GM13976 (cell line): ENCODE measurements around the gene USP28.
A peak's percentile ranks its signal among the peaks of the same experiment; 100 is the strongest.
"Not testable (repeated sequence)": the region's sequence is repeated elsewhere in the genome, so short reads cannot be mapped to it uniquely, and the experiment has no call there.

Source experiments
- DNase-seq: peaks from one replicate; pipeline ENCODE4 v3.0.0; 2012; ENCODE audit warnings: low spot score
- in situ Hi-C: fragments of 300-500 bp; cut with MboI; formaldehyde crosslinking; loops from one replicate; pipeline ENCODE4 v1.12.0; 2022; ENCODE audit warnings: low sequenced_read_pairs, mixed read lengths, inconsistent platforms; ENCODE audit not compliant: unreplicated experiment
- TF ChIP-seq, protein P1 (sequence below): IDR thresholded peaks from 2 replicates; pipeline ENCODE4 v1.5.1; 2012; ENCODE audit warnings: borderline replicate concordance, mild to moderate bottlenecking; ENCODE audit not compliant: insufficient read depth; ENCODE audit errors: extremely low read depth, missing control alignments, control extremely low read depth

Gene USP28

DNA sequence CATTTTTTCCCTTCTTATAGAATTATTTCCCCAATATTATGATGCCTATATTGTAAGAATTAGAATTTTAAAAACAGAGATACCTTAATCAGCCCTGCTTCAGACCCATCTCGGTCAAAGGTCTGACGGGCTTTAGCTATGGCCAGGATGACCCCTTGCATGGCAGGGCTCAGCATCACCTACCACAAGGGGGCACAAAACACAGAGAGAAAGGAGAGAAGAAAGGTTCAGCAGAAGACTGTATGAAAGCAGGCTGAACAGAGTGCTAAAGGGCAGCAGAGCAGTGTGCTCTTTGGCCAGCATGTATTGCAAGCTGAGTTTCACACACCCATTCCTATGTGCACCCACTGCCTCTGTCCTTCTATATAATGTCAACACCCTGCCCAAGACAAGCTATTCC is 69.0 kb downstream of the USP28 start:
- DNase-seq = peak; percentile 45
- in situ Hi-C loops = no loop called here
- TF ChIP-seq, protein P1, sequence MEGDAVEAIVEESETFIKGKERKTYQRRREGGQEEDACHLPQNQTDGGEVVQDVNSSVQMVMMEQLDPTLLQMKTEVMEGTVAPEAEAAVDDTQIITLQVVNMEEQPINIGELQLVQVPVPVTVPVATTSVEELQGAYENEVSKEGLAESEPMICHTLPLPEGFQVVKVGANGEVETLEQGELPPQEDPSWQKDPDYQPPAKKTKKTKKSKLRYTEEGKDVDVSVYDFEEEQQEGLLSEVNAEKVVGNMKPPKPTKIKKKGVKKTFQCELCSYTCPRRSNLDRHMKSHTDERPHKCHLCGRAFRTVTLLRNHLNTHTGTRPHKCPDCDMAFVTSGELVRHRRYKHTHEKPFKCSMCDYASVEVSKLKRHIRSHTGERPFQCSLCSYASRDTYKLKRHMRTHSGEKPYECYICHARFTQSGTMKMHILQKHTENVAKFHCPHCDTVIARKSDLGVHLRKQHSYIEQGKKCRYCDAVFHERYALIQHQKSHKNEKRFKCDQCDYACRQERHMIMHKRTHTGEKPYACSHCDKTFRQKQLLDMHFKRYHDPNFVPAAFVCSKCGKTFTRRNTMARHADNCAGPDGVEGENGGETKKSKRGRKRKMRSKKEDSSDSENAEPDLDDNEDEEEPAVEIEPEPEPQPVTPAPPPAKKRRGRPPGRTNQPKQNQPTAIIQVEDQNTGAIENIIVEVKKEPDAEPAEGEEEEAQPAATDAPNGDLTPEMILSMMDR = peak; percentile 60

DNA sequence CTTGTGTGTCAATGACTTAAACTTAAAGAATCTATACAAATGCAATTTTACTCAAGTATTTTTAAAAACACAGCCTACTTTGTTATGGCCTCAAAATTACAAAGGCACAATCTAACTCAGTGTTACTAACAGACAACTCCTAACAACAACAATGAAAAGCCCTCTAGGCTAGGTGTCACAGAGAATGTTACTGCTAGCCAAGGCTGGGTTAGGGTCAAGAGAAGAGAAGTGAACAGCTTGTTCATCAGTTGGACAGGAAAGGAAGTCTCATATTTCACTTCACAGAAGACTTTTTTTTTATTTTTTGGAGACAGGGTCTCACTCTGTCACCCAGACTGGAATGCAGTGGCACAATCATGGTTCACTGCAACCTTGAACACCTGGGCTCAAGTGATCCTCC is 69.7 kb downstream of the USP28 start:
- in situ Hi-C loops = no loop called here
- DNase-seq = no peak
- TF ChIP-seq, protein P1 = no peak

DNA sequence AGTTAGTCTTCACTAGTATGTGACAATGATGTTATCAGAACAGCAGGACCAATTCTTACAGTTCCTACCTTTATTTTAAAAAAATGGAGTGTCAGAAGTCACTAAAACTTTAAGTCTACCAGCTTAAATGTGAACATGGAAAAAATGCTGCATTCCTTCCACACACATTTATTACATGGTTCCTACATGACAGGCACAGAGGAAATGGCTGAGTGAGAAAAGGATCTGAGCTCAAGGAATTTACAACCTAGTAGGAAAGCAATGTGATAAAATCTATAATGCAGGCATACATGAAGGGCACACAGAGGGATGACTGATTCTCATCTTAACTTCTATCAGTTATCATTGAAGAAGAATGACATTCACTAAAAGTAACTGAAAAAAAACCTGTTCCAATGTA is 72.8 kb downstream of the USP28 start:
- in situ Hi-C loops = no loop called here
- TF ChIP-seq, protein P1 = no peak
- no peak for DNase-seq

DNA sequence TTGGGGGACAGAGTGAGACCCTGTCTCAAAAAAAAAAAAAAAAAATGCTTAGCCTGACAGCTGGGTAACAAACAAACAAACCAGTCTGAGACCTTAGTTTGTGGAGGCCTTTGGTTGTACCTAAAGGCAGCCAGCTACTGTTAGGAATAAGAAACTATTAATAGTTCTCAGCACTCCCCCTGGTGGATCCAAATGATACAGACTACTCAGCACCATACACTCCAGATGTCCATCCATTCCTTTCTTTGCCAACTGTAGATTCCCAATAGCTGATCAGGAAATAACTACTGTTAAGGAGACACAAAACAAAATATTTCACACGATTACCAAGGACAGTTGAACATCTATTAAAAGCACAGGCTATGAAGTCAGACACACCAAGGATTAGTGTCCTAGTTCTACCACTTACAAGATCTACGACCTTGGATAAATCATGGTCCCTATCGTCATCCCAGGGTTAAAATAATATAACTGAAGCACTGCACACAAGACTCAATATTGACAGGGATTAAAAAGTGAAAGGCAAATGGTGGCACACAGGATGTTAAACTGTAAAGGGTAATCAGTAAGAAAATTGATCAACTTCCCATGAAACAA is 78.6 kb downstream of the USP28 start:
- in situ Hi-C loops = no loop called here
- peak; percentile 54 for DNase-seq
- TF ChIP-seq, protein P1 = peak; percentile 37

DNA sequence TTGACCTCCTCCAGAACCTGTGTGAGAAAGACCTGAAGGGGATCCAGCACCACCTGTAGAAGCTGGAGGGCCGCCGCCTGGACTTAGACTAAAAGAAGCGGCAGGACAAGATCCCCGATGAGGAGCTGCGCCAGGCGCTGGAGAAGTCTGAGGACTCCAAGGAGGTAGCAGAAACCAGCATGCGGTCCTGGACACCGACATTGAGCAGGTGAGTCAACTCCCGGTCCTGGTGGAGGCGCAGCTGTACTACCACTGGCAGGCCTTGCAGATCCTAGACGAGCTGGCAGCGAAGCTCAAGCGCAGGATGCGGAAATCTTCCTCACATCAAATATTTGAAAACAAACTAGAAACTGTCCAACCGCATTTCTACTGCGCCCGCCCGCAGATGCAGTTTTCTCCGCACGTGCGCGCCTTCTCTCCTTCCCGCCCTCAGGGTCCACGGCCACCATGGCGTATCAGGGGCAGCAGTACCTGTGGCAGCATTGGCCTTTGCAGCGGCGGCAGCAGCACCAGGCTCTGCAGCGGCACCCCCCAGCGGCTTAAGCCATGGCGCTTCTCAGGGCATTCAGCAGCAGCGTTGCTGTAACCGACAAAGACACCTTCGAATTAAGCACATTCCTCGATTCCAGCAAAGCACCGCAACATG is 85.6 kb downstream of the USP28 start:
- DNase-seq = no peak
- TF ChIP-seq, protein P1 = no peak
- in situ Hi-C loops = no loop called here

DNA sequence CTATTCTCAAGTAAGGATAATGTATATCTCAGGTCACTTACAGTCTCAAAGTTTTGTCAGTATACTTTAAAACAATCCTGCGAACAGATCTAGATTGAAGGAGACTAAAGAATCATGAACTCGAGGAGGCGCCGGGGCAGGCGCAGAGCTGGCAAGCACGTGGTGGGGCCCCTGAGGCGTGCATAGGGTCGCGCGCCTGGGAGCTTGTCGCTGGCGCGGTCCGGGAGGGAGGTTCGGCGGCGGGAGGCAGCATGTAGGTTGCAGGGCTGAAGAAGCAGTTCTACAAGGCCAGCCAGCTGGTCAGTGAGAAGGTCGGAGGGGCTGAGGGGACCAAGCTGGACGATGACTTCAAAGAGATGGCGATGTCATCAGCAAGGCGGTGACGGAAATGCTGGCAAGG is 86.4 kb downstream of the USP28 start:
- in situ Hi-C loops = not testable (repeated sequence)

DNA sequence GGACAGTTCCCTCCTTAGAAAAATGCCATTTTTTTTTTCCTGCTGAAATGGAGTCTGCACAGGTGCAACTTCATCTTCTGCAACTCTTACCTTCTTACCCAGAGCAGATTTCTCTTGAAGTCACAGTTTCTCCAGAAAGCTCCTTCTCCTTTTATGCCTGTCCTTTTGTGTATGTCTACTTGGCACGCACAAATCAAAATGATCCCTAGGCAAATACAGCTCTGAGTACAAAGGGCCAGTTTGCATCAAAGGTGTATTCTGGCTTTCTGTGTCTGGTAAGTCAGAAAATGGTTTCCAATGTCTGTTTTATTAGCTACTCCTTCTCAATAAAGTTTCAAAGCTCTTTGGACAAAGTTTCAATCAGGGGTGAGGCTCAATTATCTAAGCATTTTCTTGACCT is 93.2 kb downstream of the USP28 start:
- TF ChIP-seq, protein P1 = no peak
- DNase-seq = no peak
- in situ Hi-C loops = no loop called here

More for the DNA sequence above, 86.4 kb downstream of the USP28 start:
- DNase-seq = not testable (repeated sequence)
